Natural killer cell treated with Interleukin-12 subunit alpha and Interleukin-12 subunit beta and Interleukin-15 and Interleukin-18, amount 100 ng/mL, for 72 hours (primary cell): Measurements from ENCODE around the gene VTI1A. TPM values are rescaled to one million over a fixed set of nuclear protein-coding genes. Genes with fewer than 3 reads are reported as not detected.

Source experiments
- ATAC-seq, 2 donors: fragments of 150-1000 bp; cut with Tn5 transposase in 1 of 2; sonication (Bioruptor Pico), chemical (Tn5 transposase) in 1 of 2; 2 replicates each; pipeline ENCODE4 v1.10.0; 2021
- DNase-seq: peaks from one replicate; pipeline ENCODE4 v3.0.0; 2022; ENCODE audit warnings: low spot score
- H3K27ac Mint-ChIP-seq, 2 donors: 1 replicate in 1 of 2; 2 replicates in 1 of 2; pipeline ENCODE4 v1.8.0; 2022; ENCODE audit warnings: mixed read lengths in 2 of 2, mild to moderate bottlenecking in 1 of 2, moderate library complexity in 1 of 2
- H3K27me3 Mint-ChIP-seq, 2 donors: 1 replicate in 1 of 2; 2 replicates in 1 of 2; pipeline ENCODE4 v1.8.0; 2022; ENCODE audit warnings: mixed read lengths in 2 of 2
- H3K36me3 Mint-ChIP-seq: one replicate; pipeline ENCODE4 v1.8.0; 2022; ENCODE audit warnings: mixed read lengths
- H3K4me1 Mint-ChIP-seq, 2 donors: 1 replicate in 1 of 2; 2 replicates in 1 of 2; pipeline ENCODE4 v1.8.0; 2022; ENCODE audit warnings: low read depth in 2 of 2, mixed read lengths in 2 of 2, mild to moderate bottlenecking in 1 of 2
- H3K4me3 Mint-ChIP-seq: one replicate; pipeline ENCODE4 v1.8.0; 2022; ENCODE audit warnings: mixed read lengths
- H3K9me3 Mint-ChIP-seq: 2 replicates; pipeline ENCODE4 v1.8.0; 2022; ENCODE audit warnings: mixed read lengths
- total RNA-seq, 2 donors: library from RNA; stranded (reverse); gene quantifications; one replicate each; pipeline ENCODE4 v1.2.3, GENCODE V29; 2022

Gene VTI1A
- total RNA-seq, 2 donors from 2014 or later = 51.9 to 90.5 TPM

DNA sequence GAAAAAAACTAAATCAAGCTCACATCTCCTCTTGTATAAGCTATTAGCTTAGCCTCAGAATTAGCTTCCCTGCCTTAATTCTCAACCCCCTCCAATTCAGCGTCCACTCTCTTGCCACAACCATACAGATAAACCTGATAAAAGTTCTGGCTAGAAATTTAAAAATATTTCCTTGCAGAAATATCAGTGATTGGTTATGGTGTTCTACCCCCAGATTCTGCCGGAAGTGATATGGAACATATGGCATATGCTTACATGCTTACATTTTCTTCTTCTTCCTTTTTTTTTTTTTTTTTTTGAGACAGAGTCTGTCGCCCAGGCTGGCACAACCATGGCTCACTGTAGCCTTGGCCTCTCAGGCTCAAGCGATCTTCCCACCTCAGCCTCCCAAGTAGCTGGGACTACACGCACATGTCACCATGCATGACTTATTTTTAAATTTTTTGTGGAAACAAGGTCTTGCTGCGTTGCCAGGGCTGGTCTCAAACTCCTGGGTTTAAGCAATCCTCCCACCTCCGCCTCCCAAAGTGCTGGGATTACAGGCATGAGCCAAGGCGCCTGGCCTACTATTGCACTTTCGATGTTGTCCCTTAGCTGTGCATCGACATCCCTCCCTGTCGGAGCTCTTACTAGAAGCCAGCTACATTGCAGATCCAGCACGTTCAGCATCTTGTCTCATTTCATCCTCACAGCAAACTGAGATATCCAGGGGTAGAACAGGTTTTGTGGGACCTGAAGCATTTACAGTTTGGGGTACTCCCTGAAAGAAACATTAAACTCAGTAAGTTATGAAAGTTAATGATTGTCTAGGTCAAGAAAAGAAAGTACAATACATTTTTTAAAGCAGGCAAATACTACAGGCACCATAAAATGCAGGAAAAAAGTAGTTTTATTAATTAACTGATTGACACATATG is 297.4 kb downstream of the VTI1A start:
- H3K27ac Mint-ChIP-seq = no peak overlapping the region
- no peaks in the 10 kb centered on the region for H3K36me3 Mint-ChIP-seq
- no peak for DNase-seq
- H3K4me3 Mint-ChIP-seq = no peak overlapping the region
- H3K27me3 Mint-ChIP-seq = no peaks in the 10 kb centered on the region
- no peak for ATAC-seq
- no peaks in the 10 kb centered on the region for H3K9me3 Mint-ChIP-seq
- H3K4me1 Mint-ChIP-seq = peaks cover 5 to 8% of the 10 kb centered on the region in 2 donors

GRCh38 chr10:112746329-112746728 is 299.3 kb downstream of the VTI1A start:
- ATAC-seq (no peak), DNase-seq (no peak)
- H3K27ac Mint-ChIP-seq = no peak overlapping the region
- no peaks in the 10 kb centered on the region for H3K9me3 Mint-ChIP-seq
- H3K36me3 Mint-ChIP-seq = no peaks in the 10 kb centered on the region
- peaks cover 5 to 8% of the 10 kb centered on the region in 2 donors for H3K4me1 Mint-ChIP-seq
- H3K27me3 Mint-ChIP-seq = no peaks in the 10 kb centered on the region
- H3K4me3 Mint-ChIP-seq = no peak overlapping the region

- peaks cover 0 to 8% of the 10 kb centered on the region in 2 donors for H3K4me1 Mint-ChIP-seq
- H3K27me3 Mint-ChIP-seq = no peaks in the 10 kb centered on the region
- DNase-seq (no peak), ATAC-seq (no peak)
- H3K9me3 Mint-ChIP-seq = no peaks in the 10 kb centered on the region
- H3K36me3 Mint-ChIP-seq = peaks cover 5% of the 10 kb centered on the region
- no peak overlapping the region for H3K4me3 Mint-ChIP-seq
- H3K27ac Mint-ChIP-seq = no peak overlapping the region
Measured at GRCh38 chr10:112750427-112751167, 303.6 kb downstream of the VTI1A start.

GRCh38 chr10:112751651-112752050 is 304.6 kb downstream of the VTI1A start:
- peaks cover 0 to 8% of the 10 kb centered on the region in 2 donors for H3K4me1 Mint-ChIP-seq
- no peak for DNase-seq
- H3K9me3 Mint-ChIP-seq = no peaks in the 10 kb centered on the region
- peaks cover 5% of the 10 kb centered on the region for H3K36me3 Mint-ChIP-seq
- ATAC-seq = no peak
- H3K27me3 Mint-ChIP-seq = no peaks in the 10 kb centered on the region
- H3K4me3 Mint-ChIP-seq = no peak overlapping the region
- no peak overlapping the region for H3K27ac Mint-ChIP-seq

GRCh38 chr10:112752288-112752687 is 305.3 kb downstream of the VTI1A start:
- Mint-ChIP-seq H3K4me1 (peaks cover 0 to 8% of the 10 kb centered on the region in 2 donors), H3K27ac (no peak overlapping the region), H3K36me3 (peaks cover 5% of the 10 kb centered on the region), H3K4me3 (no peak overlapping the region), H3K9me3 (no peaks in the 10 kb centered on the region), H3K27me3 (no peaks in the 10 kb centered on the region)
- no peak for ATAC-seq
- DNase-seq = no peak

DNA sequence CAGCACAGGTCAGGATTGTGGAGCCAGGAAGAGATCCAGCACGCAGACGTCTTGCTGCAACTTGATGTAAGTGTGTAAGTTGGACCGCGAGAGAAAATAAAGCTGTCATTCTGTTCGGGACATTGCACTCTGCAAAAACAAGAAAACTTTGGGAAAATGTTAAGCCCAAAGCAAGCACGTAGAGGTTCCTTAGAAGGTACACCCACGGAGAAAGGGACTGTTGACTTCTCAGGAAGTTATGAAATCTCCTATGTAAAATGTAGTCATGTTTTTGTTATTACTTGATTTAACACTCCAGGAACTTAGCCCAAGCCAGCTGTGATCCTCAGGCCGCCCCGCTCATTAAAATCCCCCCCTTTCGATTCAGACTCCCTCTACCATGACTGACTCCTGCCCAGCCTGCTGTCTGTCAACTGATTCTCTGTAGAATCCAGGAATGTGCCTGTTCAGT is 307.0 kb downstream of the VTI1A start:
- no peak overlapping the region for H3K4me3 Mint-ChIP-seq
- H3K9me3 Mint-ChIP-seq = no peaks in the 10 kb centered on the region
- peak overlapping the region in 1 of 2 donors; percentile 19 for H3K27ac Mint-ChIP-seq
- H3K36me3 Mint-ChIP-seq = peaks cover 5% of the 10 kb centered on the region
- no peaks in the 10 kb centered on the region for H3K27me3 Mint-ChIP-seq
- DNase-seq (no peak), ATAC-seq (no peak)
- peaks cover 0 to 8% of the 10 kb centered on the region in 2 donors for H3K4me1 Mint-ChIP-seq

- ATAC-seq (no peak), DNase-seq (no peak)
- Mint-ChIP-seq H3K9me3 (no peaks in the 10 kb centered on the region), H3K4me3 (no peak overlapping the region), H3K27me3 (no peaks in the 10 kb centered on the region), H3K4me1 (peaks cover 0 to 8% of the 10 kb centered on the region in 2 donors), H3K27ac (no peak overlapping the region), H3K36me3 (peaks cover 5% of the 10 kb centered on the region)
Measured at GRCh38 chr10:112755446-112756234, 308.6 kb downstream of the VTI1A start.

GRCh38 chr10:112756235-112756527 is 309.2 kb downstream of the VTI1A start:
- Mint-ChIP-seq H3K4me1 (peaks cover 0 to 8% of the 10 kb centered on the region in 2 donors), H3K36me3 (peaks cover 5% of the 10 kb centered on the region), H3K9me3 (no peaks in the 10 kb centered on the region), H3K27me3 (no peaks in the 10 kb centered on the region), H3K4me3 (no peak overlapping the region), H3K27ac (no peak overlapping the region)
- ATAC-seq (no peak), DNase-seq (no peak)

GRCh38 chr10:112758961-112759360 is 311.9 kb downstream of the VTI1A start:
- no peak overlapping the region for H3K4me3 Mint-ChIP-seq
- peaks cover 0 to 5% of the 10 kb centered on the region in 2 donors for H3K4me1 Mint-ChIP-seq
- DNase-seq (no peak), ATAC-seq (peak in 1 of 2 donors; percentile 32)
- H3K27ac Mint-ChIP-seq = no peak overlapping the region
- no peaks in the 10 kb centered on the region for H3K9me3 Mint-ChIP-seq
- peaks cover 5% of the 10 kb centered on the region for H3K36me3 Mint-ChIP-seq
- H3K27me3 Mint-ChIP-seq = no peaks in the 10 kb centered on the region

GRCh38 chr10:112759496-112759895 is 312.5 kb downstream of the VTI1A start:
- peaks cover under 1% of the 10 kb centered on the region for H3K36me3 Mint-ChIP-seq
- no peaks in the 10 kb centered on the region for H3K9me3 Mint-ChIP-seq
- peaks cover 0 to 1% of the 10 kb centered on the region in 2 donors for H3K4me1 Mint-ChIP-seq
- H3K4me3 Mint-ChIP-seq = no peak overlapping the region
- ATAC-seq (no peak), DNase-seq (no peak)
- H3K27ac Mint-ChIP-seq = no peak overlapping the region
- H3K27me3 Mint-ChIP-seq = no peaks in the 10 kb centered on the region

- Mint-ChIP-seq H3K27ac (no peak overlapping the region), H3K4me1 (no peaks in the 10 kb centered on the region), H3K27me3 (no peaks in the 10 kb centered on the region), H3K9me3 (no peaks in the 10 kb centered on the region), H3K36me3 (no peaks in the 10 kb centered on the region), H3K4me3 (no peak overlapping the region)
- no peak for ATAC-seq
- DNase-seq = no peak
Measured at GRCh38 chr10:112761256-112761655, 314.2 kb downstream of the VTI1A start.

DNA sequence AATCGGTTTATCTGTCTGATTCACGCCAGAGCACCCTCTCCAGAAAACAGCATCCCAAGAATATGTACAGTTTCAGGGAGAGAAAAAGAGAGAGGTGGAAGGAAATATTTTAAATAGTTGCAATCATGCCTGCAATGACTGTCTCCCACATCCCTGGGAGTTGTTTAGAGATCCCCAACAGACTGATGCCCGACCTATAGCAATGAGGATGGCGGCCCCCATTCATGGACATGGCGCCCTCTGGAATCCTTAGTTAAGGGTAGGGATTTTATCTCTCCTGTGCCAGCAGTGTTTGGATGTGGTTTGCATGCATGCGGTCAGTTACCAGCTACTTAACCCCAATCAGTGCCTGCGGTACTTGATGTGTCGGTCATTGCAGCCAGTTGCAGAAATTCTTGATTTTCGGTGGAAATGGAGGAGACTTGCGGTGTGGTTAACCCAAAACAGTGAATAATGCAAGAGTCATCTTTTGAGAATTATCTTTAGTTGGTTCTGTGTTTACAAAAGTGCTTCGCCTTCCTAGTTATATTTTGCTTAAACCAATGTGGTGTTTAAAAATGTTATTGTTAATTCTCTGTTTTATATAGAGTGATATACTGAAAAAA is 317.0 kb downstream of the VTI1A start:
- no peaks in the 10 kb centered on the region for H3K4me1 Mint-ChIP-seq
- H3K4me3 Mint-ChIP-seq = no peak overlapping the region
- H3K27me3 Mint-ChIP-seq = no peaks in the 10 kb centered on the region
- DNase-seq = no peak
- no peak for ATAC-seq
- H3K9me3 Mint-ChIP-seq = no peaks in the 10 kb centered on the region
- H3K27ac Mint-ChIP-seq = no peak overlapping the region
- no peaks in the 10 kb centered on the region for H3K36me3 Mint-ChIP-seq

DNA sequence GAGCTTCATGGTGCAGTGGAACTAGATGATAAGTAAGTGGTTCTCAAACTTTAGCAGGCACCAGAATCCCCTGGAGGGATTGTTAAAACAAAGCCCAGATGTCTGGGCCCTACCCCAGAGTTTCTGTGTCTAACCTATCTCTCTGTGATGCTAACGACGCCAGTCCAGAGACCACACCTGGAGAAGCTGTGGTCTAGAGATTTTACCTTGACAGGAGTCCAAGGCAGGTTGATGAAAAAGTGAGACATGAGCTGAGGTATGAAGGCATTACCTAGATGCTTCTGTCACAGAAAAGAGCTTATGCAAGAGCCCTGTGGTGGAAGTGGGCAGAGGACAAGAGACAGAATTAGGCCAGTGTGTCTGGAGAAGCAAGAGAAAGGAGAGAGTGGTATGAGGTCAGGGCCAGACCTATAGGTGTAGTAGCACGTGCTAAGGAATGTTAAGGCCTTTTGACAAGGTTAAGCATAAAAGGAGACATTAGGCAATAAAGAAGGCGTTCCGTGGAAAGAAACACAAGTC is 318.8 kb downstream of the VTI1A start:
- Mint-ChIP-seq H3K27me3 (no peaks in the 10 kb centered on the region), H3K4me3 (no peak overlapping the region), H3K4me1 (no peaks in the 10 kb centered on the region), H3K27ac (no peak overlapping the region), H3K36me3 (no peaks in the 10 kb centered on the region), H3K9me3 (no peaks in the 10 kb centered on the region)
- no peak for ATAC-seq
- DNase-seq = no peak
